Medulla oblongata (tissue), 1 donor: ENCODE measurements around the gene TAAR8.
"Not testable (repeated sequence)": the region's sequence is repeated elsewhere in the genome, so short reads cannot be mapped to it uniquely, and the experiment has no call there.

ENCODE experiments used
- DNase-seq: peaks from one replicate; pipeline ENCODE4 v3.0.0-alpha.2; 2015; ENCODE audit errors: extremely low spot score

The TAAR8 gene

GRCh38 chr6:132552372-132552771 is at the start of gene TAAR8:
TSS of gene TAAR8 (plus strand) at chr6:132552672. CDS start at chr6:132552693, 21 bp downstream.
- no peak for DNase-seq

GRCh38 chr6:132504757-132505156 is 47.7 kb upstream of the TAAR8 start:
- DNase-seq, result peak; percentile 29

GRCh38 chr6:132505158-132505557 is 47.3 kb upstream of the TAAR8 start:
- peak; percentile 55 for DNase-seq

- no peak for DNase-seq
These were observed 46.0 kb upstream of the TAAR8 start for GRCh38 chr6:132506461-132506860.

DNA sequence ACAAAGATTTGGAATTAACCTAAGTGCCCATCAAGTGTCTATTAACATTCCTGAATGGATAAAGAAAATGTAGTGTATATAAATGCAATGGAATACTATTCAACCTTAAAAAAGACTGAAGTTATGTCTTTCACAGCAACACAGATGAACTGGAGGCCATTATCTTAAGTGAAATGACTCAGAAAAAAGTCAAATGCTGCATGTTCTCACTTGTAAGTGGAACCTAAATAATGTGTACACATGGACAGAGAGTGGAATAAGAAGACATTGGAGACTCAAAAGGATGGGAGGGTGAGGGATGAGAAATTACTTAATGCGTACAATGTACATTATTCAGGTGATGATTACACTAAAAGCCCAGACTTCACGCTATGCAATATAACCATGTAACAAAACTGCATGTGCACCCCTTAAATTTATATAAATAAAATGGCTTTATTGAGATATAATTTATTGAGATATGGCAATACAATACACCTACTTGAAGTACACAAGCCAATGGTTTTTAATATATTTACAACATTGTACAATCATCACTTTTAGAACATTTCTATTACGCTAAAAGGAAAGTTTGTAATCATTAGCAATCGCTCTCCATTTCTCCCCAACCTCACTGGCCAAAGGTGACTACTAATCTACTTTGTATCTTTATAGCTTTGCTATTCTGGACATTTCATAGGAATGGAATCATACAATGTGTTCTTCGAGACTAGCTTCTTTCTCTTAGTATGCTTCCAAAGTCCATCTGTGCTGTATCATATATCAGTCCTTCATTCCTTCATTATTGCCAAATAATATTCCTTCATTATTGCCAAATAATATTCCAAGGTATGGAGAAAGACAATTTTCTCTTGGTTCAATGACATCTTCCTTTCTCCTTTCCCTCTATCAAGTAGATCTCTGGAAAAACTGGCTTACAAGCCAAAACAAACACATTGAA is 45.3 kb upstream of the TAAR8 start:
- DNase-seq, result no peak

DNA sequence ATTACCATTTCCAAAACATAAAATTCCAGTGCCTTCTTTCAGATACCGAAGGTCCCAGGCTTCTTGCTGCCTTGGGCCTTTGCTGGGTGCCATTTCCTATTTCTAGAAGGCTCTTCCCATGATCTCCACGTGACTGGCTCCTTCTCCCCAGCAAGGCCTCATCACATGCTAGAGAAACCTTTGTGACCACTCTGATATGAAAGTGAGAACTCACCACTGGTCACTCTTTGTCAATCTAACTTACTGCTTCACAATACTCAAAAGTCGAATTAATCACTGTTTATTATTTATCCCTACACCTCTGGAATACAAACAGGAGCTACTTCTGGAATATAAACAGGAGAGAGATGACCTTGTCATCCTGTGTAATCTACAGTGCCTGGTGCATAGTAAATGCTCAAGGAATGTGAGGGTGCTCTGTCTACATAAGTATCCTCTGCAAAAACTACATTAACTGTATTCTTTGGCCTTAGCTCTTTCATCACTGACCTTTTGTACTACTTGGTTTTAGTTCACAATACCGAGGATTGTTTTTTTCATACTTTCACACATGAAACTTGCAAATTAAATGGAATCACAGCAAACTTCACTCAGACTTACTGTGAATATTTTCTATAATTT is 41.2 kb upstream of the TAAR8 start:
- peak; percentile 80 for DNase-seq

DNA sequence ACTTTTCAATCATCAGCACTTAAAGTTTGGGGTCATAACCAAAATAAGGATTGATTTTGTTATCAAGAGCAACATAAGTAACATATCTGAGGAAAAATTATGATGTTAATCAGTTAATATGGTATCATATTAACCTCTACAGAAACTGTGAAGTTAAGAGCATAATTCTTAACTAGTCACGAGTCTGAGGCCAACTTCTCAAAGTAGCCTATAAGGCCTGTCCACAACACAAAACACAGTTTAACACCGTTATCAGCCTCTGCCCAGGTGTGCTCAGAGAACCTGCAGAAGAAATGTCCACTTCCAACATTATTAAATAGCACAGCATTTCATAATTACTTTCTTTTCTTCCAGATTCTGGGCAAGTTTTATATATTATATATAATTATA is 40.6 kb upstream of the TAAR8 start:
- DNase-seq, result no peak

GRCh38 chr6:132512342-132512637 is 40.2 kb upstream of the TAAR8 start:
- peak; percentile 79 for DNase-seq

DNA sequence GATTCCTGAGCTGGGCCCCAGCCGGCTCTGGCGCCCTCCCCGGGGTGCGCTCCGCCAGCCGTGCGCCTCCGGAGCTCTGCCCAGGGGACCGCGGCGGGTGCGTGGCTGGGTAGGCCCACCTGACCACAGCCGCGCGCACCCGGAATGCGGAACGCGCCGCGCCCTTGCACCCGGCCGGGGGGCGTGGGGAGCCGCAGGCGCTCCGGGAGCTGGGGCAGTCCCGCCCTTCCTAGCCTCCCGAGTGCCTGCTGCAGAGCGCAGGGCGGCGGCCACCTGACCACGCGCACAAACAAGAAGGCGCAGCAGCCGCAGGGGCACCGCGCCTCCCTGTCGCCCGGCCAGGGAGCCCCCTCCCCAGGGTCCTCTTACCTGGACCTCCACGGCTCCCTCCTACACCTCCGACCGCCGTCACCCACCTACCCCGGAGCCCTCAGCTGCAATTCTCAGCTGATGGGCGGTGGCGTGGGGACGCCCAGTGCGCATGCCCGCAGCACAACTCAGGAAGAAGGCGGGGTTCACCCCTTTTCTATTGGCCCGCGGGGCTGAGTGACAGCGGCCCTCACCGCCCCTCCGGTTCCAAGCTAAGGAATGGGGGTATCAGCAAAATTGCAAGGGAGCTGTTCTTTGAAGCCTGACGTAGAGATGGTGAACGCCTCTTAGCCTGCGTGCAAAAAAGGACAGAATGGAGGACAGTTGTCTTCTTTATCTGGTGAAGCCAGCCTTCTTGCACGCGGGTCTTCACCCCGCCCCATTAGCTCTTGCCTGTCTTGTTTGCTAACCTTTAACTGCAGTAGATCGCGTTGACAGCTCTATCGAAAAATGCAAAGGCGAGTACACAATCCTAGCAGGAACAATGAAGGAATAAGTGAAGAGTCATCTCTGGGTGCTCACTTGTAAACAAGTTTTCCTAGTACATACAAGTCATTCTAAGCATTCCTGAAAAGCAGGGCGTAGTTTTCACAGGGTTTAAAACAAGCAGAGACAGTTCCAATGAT is 39.5 kb upstream of the TAAR8 start, which contains the start of gene STX7:
STX7 (minus strand) TSS at position 479 of the 995 bp plus-strand sequence. CDS start 9,586 bp downstream, outside the sequence.
- peak; percentile 97 for DNase-seq

GRCh38 chr6:132513831-132514545 is 38.5 kb upstream of the TAAR8 start:
- DNase-seq, result peak; percentile 70

- DNase-seq, result no peak
These were observed 37.1 kb upstream of the TAAR8 start for GRCh38 chr6:132515386-132515785.

DNA sequence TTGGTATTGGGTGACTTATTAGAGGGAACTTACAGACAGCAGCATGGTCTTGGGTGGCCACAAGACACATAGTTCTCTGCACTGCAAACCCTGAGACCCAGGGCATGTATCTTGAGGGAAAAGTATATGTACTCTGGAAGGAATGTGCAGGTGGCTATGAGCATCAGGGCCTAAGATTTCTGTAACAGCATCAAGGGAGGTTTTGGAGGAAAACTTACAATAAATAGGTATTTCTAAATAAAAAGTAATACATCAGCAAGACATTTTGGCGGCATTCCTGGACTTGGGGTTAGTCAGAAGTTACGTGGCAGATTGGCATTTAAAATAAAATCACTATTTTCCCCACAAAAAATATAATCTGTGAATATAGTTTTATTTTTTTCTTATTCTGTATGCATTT is 31.5 kb upstream of the TAAR8 start:
- no peak for DNase-seq

DNA sequence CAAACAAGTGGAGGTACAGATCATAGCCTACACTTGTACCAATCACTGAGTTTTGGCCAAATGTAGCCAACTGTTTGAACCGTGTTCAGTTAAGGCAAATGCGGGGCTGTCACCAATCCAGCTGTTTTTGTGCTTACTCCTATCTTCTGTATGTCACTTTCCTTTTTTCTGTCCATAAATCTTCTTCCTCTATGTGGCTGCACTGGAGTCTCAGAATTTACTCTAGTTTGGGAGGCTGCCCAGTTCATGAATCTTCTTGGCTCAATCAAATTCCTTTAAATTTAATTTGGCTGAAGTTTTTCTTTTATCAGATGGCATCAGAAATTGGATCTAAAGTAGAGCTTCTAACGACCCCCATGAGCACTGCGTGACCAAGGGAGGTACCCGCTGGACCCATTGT is 27.8 kb upstream of the TAAR8 start:
- no peak for DNase-seq

GRCh38 chr6:132525866-132526265 is 26.6 kb upstream of the TAAR8 start:
- DNase-seq, result no peak

DNA sequence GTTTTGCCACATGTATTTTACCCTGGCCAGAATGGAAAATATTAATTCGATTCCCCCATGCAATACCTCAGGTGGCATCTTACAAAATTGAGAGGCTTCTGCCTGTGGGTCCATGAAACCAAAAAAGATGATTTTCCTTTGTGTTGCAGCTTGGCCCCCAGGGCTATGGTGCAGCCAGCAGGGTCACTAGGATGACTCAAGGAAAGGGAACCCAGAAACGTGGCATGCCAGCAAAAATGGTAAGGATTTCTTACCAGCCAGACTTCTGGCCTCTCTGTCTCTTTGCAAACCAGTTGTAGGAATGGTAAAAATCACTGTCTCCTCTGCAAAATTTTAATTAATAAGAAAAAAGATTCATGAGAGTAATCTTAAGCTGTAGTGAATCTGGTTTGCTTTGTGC is 26.0 kb upstream of the TAAR8 start:
- no peak for DNase-seq

GRCh38 chr6:132527791-132528190 is 24.7 kb upstream of the TAAR8 start:
- DNase-seq, result no peak

DNA sequence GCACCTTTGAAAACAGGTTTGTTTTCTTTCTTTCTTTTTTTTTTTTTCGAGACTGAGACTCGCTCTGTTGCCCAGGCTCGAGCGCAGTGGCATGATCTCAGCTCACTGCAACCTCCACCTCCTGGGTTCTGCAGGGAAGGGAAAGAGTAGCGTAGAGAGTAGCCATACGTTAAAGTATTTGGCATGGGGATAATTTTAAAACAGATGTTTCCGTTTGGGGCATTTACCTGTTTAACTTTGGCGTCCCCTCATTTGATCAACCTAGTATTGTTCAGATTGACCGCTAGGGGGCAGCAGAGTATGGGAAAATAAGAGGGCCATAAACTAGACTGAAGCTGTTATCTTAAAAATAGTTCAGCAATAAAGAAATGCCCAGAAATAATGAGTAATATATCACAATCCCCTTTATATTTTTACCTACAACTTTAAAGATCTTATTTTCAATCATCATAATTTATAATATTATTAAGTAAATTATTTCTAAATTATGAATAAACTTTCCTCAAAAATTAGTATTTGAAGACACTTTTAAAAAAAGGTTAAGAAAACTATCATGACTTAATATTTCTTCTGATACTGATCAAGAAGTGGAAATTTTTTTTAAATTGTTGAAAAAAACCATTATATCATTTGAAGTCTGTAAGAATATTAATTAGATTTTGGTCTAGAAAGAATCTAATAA is 22.0 kb upstream of the TAAR8 start:
- DNase-seq, result peak; percentile 84

GRCh38 chr6:132534546-132534945 is 17.9 kb upstream of the TAAR8 start:
- not testable (repeated sequence) for DNase-seq

- DNase-seq, result no peak
These were observed 15.3 kb upstream of the TAAR8 start for GRCh38 chr6:132537145-132537544.

- DNase-seq, result no peak
These were observed 14.5 kb upstream of the TAAR8 start, which contains the start of gene TAAR9 for GRCh38 chr6:132537977-132538376. TSS of gene TAAR9 (plus strand) at chr6:132538277. CDS start at chr6:132538290, 13 bp downstream.

GRCh38 chr6:132544826-132545225 is 7.6 kb upstream of the TAAR8 start:
- no peak for DNase-seq
